H54 (cell line): Measurements from ENCODE around the gene EFNA5.

Experiments
- DNase-seq: peaks from one replicate; pipeline ENCODE4 v3.0.0; 2011; ENCODE audit warnings: low spot score, mixed read lengths; ENCODE audit not compliant: insufficient read length
- FAIRE-seq: peaks from 3 replicates; lab custom pipeline; 2011; peaks lifted over from hg19 to GRCh38; lab: Jason Lieb, UNC
- POLR2A ChIP-seq: IDR thresholded peaks from 2 replicates; pipeline ENCODE4 v1.6.1; 2011; ENCODE audit warnings: low read depth, mild to moderate bottlenecking, low read length

EFNA5 gene

DNA sequence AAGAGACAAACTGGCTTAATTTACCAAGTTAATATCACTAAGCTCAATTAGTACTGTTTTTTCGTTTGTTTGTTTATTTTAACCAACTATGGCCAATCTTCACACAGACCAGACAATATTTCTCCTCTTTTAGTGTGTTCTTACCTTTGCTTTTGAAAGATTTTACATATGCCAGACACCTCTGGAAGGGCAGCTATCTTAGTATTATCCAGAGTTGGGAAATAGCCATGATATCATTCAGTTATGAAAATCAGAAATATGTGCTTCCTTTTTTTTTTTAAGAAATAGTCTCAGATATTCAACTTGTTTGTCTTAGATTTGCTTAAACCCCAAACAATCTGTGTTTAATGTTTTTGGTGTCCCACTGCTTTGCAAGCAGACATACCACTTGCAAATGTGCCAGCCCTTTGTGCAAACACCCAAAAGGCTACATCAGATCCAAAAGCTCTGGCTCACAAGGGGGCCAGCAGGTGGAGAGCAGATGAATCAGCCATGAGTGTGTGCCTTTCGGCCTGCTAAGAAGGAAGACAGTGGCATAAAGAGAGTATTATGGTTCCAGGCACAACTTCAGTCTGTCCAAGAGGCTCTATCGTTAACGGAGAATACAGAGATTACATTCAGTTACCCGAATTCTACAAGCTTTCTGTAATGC lies 147.6 kb downstream of the EFNA5 start:
- DNase-seq (no peak), FAIRE-seq (no peak)
- TF ChIP-seq POLR2A = no peak

DNA sequence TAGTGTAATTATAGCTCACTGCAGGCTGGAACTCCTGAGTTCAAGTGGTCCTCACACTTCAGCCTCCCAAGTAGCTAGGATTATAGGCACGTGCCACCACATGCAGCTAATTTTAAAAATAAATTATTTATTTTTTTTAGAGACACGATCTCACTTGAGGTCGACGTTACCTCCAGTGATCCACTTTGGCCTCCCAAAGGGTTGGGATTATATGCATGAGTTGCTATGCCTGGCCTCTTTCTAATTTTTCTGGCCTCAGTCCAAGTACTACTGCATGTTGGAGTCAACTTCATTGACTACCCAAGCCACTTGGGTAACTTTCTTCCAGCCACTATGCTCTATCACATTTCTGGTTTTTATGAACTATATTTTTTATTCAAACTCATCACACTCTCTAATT lies 148.3 kb downstream of the EFNA5 start:
- no peak for FAIRE-seq
- no peak for DNase-seq
- TF ChIP-seq POLR2A = no peak

DNA sequence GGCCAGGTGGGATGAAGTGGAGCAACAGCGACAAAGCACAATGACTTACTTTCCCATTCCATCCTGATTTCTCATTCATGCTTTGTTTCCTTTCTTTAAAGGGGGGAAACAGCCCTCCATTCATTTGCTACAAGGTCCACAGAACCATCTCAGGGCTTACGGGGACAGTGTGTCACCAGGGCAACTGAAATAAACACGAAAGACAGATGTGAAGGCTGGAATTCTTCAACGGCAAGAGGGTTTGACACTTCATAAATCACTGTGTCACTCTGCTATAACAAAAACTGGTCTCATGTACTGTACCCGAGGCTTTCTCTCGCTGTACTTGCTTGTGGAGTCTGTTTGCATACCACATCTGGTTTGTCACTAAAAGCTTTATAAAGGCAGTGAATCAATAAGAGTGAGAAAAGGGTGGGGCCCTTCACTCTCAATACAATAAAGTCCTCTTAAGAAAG lies 150.8 kb downstream of the EFNA5 start:
- TF ChIP-seq POLR2A = no peak
- FAIRE-seq (no peak), DNase-seq (no peak)

DNA sequence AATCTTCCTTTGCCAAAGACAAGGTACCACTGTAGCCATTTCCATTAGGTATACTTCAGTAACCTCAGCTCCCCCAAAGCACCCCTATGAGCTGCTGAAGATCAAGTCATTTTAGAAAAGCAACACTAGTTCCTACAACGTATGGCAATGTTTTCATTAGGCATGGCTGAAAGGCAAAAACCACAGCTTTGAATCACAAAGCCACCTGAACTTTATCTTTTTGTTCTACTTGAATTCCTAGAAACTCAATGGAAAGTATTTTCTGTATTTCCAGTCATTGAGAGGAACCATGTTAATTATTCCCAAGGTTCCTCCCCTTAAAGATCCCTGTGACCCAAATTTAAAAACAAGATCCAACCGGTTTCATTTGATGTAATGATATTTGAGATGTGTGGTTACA lies 152.1 kb downstream of the EFNA5 start:
- no peak for DNase-seq
- TF ChIP-seq POLR2A = no peak
- no peak for FAIRE-seq

DNA sequence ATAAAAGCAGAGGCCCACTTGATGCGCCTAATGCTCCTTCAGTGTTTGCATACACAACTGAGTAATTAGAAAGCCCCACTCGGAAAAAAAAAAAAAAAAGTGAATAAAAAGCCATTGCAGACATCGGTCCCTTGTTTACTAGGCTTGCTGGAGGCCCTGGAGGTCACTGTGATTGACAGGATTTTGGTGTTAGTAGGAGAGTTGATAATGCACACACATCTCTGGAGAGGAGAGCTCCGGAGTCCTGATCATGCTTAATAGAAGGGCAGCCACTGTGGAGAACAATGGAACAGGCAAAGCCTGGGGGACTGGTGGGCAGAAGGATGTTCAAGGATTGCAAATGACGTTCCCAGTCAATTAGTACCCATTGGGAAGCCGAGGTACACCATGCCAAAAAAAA lies 152.5 kb downstream of the EFNA5 start:
- DNase-seq = no peak
- no peak for FAIRE-seq
- no peak for TF ChIP-seq POLR2A

DNA sequence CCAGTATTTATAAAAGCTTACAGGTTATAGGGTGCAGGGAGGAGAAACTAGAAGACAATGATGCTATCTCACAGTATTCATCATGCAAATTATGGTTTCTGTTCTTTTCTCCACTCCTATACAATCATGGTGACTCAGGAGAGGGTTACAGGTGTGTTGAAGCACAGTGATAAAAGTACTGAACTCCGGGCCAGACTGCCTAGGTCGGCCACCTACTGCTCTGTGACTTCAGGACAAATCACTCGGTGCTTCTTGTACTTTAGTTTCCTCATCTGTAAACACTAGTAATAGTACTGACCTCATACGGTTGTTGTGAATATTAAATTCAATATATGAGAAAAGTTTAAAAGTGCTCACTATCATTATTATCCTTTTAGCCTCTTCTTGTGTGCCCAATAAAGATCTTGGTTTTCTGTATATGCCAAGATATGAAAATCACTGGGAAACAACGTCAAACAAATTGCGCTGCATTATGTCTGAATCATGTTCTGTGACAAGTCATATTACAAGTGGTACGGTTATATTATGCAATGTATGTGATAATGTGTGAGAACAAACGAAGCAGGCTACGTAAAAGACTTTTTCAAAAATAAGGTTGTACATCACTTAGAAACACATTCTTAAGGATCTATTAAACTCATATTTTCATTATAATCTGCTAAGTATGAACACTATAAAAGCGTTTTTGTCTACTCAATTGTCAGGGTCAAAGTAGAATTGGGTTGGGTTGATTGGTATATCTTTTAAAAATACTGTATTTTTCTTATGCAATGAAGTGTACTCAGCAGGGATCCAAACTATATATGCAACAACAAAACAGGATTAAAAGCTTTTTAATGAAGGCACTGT lies 153.3 kb downstream of the EFNA5 start:
- no peak for TF ChIP-seq POLR2A
- DNase-seq (no peak), FAIRE-seq (no peak)

DNA sequence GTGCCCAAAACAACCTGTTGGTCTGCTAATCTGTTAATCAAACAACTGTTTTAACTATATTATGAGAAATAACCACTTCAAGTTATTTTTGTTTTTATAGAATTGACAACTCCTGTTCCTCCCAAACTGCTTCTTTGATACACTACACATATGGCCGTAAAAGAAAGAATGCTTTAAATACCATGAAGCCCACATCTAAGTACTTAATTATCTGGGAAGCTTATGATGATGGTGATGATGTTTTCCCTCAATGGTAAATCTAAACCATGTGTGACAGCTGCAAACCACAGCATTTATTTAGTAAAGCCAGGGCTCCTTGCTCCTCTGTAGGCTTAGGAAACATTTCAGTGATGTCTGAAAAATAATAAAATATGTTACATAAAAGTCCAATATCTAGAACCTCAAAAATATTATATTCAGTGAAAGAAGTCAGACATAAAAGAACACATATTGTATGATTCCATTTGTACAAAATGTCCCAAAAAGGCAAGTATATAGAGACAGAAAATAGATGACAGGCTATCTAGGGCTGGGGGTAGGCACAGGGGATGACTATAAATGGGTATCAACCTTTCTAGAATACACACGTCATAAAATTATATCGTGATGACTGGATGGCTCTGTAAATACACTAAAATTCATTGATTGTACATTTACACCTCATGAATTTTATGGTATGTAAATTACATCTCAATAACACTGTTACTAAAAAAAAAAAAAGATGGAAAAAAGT lies 154.1 kb downstream of the EFNA5 start:
- no peak for TF ChIP-seq POLR2A
- DNase-seq (no peak), FAIRE-seq (no peak)

DNA sequence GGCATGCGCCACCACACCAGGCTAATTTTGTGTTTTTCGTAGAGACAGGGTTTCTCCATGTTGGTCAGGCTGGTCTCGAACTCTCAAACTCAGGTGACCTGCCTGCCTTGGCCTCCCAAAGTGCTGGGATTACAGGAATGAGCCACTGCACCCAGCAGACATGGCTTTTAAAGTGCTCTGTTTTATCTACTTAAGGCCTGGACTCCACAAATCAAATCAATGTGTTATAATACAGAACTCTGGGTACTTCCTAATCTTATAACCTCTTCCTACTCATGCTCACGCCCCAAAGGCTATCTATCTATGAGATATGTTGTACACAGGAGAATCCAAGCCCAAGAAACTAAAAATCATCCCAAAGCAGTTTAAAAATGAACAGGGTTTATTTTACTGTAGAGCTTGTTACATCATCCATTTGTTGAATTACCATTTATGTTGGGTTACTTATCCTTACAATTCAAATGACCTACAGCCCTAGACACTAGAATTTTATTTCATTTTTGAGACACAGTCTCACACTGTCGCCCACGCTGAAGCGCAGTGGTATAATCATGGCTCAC lies 155.1 kb downstream of the EFNA5 start:
- FAIRE-seq (no peak), DNase-seq (no peak)
- no peak for TF ChIP-seq POLR2A

DNA sequence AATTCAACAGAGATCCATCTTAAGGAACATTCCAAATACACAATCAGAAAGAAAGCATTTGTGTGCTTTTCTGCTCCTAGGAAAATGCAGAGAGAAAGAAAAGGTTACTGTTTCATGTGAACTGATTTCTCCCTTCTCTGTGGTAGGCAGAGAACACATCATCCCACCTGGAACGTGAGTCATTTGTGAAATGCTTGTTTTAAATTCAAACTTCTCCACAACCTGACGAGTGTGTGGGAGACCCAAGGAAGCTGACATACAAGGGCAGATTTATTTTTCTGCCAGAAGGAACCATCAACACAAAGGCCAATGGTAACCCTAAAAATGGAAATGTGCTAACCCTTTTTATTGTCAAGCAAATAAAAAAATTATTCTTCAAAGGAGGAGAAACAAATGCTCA lies 156.4 kb downstream of the EFNA5 start:
- peak; percentile 76 for FAIRE-seq
- no peak for DNase-seq
- TF ChIP-seq POLR2A = no peak

DNA sequence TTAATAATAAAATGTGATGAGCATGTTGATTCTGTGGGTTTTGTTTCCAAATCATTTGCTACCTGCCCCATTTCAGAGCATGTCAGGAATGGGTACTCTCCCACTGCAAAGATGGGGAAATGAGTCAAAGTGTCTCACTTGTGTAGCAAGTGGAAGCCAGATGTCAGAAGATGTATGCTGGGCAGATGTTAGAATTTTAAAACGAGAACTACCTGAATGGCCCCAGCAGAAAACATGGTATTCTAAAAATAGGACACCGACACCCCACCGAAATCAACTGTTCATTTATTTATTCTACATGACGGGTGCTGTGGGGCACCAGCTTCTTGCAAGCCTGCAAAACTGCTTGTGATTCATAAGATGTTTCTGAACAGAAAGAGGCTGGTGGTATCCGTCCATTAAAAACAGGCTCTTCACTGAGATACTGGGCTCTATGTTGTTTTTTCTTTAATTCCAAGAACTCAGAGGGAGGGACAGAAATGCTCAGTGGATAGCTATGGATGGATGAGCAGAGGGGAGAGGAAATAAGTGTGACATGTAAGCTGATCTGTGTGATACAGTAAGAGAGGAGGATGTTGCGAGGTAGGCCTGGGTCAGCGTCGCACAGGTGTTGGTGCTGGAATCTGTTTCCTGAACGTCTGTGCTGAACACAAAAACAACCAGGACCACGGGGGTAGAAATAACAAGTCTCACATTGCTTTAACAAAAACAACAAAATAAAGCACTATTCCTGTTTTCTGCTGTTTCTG lies 157.2 kb downstream of the EFNA5 start:
- TF ChIP-seq POLR2A = no peak
- DNase-seq (no peak), FAIRE-seq (no peak)

DNA sequence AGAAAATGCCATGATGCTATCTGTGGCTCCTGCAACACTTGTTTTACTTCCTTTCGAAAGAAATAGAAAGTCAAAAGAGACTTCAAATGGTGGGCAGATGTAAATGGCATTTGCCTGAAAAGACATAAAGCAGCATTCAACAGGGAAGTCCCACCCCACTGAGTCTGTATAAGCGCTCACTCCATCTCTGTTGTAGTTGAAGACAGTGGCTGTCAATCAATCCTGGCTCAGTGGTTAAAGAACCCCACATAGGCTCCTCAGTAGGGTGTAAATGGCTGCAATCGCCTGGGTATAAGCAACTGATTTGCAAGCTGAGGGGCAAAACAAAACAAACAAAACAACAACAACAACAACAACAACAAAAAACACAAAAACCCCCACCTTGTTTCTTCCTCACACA lies 158.7 kb downstream of the EFNA5 start:
- no peak for FAIRE-seq
- TF ChIP-seq POLR2A = no peak
- DNase-seq = no peak

DNA sequence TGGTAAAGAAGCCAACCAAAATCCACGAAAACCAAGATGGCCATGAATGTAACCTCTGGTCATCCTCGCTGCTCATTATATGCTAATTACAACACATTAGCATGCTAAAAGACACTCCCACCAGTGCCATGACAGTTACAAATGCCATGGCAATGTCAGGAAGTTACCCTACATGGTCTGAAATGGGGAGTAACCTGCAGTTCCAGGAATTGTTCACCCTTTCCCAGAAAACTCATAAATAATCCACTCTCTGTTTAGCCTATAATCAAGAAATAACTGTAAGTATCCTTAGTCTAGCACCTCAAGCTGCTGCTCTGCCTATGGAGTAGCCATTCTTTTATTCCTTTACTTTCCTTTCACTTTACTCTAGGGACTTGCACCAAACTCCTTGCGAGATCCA lies 160.6 kb downstream of the EFNA5 start:
- DNase-seq (no peak), FAIRE-seq (no peak)
- no peak for TF ChIP-seq POLR2A

DNA sequence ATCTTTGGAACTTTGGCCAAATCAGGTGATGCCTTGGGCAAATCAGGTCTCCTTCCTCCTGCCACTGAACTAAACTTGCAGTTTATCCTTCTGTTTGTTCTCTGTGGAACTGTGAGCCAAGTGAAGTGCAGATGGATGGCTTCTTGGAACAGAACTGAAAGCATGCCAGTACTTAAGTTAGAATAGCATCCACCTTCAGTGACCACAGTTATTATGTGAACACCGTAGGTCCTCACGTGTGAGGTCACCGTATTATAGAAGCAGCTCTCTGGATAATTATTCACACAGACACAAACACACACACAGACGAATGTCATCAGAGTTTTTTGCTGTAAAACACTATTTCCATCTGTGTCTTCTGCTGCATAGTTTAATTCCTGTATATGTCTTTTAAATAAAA lies 162.6 kb downstream of the EFNA5 start:
- FAIRE-seq (peak; percentile 61), DNase-seq (no peak)
- no peak for TF ChIP-seq POLR2A
